Measurements from ENCODE around the gene EFNB2.

The EFNB2 gene

DNA sequence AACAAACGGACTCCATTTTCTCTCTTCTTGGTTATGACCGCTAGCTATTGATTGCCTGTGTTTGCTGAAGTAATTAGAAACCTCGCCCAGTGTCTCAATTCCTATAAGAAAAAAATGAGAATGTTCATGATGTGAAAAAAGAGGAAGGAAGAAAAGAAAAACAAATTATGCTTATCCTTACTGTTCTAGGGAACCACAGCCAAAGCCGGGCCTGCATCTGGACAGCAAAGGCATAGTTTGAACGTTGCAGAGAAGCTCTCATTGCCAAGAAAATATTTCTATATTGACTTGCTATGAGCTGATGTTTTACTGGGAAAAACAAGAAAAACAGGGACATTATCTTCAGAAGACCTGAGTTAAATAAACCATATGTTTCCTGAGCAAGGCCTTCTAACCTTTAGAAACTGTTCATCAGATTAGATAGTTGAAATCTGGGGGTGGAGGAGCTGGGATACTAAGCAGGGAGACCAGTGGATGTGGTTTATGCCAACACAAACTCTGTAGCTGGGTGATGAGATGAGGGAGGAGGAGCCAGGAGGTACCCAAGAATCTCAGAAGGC lies 55.0 kb downstream of the EFNB2 start:
- no peak for DNase-seq

- no peak for DNase-seq
Measured at GRCh38 chr13:106479929-106480328, 55.5 kb downstream of the EFNB2 start.

DNA sequence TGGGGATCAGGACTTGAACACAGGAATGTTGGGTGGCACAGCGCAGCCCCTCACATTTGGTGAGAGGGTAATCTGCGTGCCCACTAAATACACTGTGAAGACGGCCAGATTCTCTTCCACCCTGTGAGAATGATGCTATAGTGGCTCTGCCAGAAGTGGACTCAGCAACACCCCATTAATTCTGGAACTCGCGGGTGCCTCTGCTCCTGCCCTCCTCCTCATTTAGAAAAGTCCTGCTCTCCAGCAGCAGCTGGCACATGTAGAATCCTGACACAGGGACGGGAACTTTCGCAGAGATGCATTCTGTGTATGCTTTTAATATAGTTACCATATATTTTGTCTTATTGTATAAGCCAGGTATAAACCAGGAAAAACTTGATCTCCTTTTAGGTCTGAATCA lies 57.3 kb downstream of the EFNB2 start:
- DNase-seq = no peak

GRCh38 chr13:106477303-106477702 lies 58.2 kb downstream of the EFNB2 start:
- DNase-seq = no peak

- no peak for DNase-seq
Measured at GRCh38 chr13:106475852-106476251, 59.6 kb downstream of the EFNB2 start.

DNA sequence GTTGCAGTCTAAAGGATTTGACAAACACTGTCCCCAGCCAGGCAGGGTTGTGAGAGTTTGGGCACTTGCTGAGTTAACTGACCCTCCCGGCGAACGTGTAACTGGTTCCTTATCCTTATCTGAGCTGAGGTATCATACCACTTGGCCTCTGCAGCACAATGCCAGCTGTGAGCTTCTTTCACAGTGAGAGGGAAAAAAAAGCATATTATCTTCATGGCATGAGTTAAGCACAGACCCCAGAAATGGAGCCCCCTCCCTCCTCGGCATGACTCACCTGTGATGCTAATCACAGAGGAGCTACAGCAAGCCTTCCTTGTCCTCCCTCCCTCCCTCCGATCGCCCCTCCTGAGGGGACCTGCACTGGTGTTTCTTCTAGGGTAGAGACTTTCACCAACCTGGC lies 60.5 kb downstream of the EFNB2 start:
- no peak for DNase-seq

GRCh38 chr13:106473154-106473553 lies 62.3 kb downstream of the EFNB2 start:
- DNase-seq = no peak

- DNase-seq = no peak
Measured at GRCh38 chr13:106472621-106473020, 62.8 kb downstream of the EFNB2 start.

DNA sequence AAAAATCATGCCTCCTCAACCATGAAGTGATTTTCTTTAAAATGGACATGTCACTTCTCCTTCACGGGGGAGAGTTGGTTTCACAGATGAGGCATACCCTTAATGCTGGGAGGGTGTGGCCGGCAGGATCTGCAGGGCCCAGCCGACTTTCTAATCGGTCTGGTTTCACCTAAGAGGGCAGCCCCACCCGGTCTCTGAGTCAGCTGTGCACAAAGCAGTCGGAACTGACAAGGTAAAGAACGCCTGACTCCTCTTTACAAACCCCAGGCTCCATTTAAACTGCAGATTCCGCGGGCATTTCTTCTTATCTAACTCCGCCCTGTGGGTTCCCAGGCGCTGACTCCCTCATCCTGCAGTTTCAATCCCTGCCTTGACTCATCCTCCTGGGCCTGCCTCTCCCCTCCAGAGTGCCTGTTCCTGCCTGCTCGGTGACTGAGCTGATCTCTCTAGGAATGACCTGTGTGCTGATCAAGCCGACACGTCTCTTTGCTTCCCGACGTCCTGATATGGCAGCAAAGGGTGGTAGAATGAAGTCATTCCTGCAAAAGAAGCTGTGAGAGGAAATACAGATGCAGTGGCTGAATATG lies 63.4 kb downstream of the EFNB2 start:
- DNase-seq = no peak

DNA sequence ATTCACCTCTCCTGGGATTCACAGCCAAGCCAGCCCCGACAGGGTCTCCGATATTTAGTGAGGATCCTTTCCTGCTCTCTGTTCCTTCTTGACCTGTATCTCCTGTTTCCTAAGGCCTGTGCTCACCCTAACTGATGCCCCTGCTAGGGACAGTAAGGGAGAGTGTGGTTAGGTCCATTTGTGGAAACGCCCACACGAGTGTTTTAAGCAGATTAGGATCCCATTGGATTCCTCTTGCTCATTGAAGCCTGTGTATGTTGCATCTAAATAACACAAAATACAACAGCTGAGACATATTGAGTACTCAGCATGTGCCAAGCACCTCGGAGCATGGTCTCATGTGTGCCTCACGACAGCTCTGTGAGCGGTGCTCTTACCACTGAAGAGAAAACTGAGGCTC lies 64.9 kb downstream of the EFNB2 start:
- DNase-seq = no peak

DNA sequence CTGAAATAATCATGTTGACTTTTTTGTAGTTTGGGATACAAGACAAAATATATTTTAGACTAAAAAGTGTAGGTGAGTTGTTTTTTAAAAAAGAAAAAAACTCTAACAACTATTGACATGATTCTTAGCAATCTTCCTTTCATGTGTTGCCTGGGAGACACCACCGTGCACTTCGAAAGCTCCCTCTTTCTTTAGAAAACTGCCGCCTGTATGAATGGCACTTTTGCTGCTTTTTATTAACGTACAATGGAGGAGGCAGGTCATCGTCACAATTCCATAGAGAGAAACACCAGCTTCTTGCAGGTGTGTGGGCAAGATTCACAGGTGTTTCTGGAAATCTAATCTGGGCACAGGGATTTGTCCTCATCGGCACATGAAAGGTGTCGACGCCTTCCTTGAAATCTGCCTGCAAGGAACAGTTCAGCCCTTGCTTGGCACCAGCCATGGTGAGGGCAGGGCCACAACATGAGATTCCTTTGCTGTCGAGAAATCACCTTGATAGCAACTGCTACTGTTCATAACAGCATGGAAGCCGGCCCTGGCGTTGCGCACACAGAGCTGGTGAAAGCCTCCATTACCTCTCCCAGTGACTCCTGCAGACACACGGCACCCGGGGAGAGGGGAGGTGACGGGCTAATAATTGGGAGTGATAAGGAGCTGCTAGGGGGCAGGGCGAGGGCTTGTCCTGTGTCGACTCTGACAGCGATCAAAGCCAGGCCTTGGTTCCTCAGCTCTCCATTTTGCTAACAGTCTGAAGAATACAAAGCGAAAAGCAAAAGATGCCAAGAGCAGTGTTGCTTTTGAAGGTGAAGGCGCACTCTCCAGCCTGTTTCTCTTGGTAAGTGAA lies 66.5 kb downstream of the EFNB2 start:
- no peak for DNase-seq

GRCh38 chr13:106468207-106468606 lies 67.3 kb downstream of the EFNB2 start:
- no peak for DNase-seq

DNA sequence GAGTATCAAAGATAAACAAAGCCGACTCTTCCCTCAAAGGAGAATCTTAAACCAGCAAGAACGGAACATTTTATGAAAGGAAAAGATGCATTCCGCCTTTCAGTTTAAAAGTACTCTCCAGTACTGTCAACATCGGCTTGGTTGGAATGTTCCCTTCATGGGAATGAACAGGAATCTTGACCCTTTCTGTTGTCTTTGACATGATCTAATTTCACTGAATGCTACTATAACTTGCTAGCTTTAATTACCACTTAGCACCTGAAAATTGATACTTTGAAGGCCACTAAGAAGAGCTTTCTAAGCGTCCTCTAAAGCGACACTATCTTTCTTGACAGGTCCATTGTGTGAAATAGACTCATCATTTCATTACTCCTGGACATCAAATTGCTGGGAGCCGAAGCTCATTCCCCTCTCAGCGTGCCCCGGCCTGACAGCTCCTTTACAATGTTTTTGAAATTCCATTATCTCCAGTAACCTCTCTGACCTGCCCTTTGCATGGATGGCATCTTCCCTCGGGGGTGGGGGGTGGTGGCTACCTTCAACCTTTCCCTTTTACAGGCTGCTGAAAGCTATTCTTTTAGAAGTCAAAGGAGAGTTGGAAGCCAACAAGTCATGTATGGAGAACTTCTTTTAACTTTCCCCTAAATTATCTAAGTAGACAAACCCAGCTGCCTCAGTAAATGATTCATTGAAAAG lies 67.9 kb downstream of the EFNB2 start:
- no peak for DNase-seq

- DNase-seq = no peak
Measured at GRCh38 chr13:106466691-106467426, 68.6 kb downstream of the EFNB2 start.

DNA sequence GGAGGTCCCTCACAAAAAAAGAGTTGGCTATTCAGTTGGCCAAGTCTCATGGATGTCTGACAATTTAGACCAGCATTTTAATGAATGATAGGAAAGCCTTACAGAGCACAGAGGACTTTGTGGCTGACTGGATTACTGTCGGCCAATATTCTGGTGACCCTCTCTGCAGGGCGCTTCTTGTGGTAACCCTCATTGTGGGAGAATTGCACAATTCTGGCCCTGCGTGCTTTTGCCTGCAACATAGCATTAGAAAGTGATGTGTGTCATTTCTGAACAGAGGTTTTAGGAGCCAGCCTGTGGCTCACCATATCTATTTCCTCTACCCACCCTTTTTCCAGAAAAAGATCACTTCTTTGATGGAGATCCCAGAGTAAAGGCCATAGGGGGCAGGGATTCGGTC lies 71.4 kb downstream of the EFNB2 start:
- no peak for DNase-seq

DNA sequence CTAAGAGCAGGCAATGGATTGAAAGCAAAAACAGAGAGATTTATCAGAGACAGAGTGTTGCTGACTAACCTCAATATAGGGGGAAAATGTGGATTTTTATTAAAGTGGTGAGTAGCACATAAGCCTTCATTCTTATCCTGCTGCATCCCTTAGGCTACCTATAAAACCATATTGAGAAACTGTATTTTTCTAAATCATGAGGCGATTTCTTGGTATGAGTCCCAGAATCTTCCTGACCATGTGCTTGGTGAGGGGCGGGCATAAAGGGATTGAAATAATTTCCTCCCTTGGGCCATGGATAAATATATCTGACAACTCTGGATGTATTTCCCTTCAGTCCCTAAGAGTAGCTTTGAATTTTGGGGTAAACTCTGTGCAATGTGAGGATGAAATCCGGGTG lies 72.8 kb downstream of the EFNB2 start:
- no peak for DNase-seq

DNA sequence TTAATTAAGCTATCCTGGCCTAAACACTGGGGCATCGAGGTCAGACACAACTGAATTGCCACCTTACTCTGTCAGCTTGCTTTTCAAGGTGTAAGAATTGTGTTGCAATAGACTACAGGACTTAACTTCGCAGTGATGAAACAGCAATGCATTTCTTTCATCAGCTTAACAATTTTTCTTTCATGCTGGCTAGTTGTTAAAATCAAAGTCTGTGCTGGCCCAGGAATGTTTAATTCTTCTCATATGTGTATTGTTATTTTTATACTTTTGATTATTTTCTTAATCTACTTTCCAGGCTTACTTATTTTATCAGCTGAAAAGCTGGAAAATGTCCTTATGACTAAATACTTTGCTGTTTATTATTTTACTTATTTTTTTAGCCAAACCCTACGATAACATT lies 79.7 kb downstream of the EFNB2 start:
- DNase-seq = no peak

DNA sequence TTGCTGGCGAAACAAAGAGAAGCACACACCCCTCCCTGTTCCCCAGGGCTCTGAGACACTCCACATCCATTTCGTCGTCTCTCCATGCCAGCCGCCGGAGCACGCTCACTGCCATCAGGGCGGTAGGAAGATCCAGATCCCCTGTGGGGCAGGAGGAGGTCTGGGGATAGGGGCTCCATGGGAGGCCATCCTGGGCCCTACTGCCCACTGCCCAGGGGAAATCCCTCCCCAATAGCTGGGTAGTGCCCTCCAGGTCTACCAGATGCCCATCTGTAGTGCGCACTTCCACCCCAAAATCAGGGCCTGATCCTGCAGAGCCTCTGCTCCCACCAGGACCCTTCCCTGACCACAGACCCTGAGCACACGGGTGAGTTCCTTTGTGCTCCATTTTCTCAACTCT lies 80.3 kb downstream of the EFNB2 start:
- DNase-seq = no peak

GRCh38 chr13:106453101-106453500 lies 82.4 kb downstream of the EFNB2 start:
- DNase-seq = no peak

GRCh38 chr13:106450991-106451390 lies 84.5 kb downstream of the EFNB2 start:
- no peak for DNase-seq

DNA sequence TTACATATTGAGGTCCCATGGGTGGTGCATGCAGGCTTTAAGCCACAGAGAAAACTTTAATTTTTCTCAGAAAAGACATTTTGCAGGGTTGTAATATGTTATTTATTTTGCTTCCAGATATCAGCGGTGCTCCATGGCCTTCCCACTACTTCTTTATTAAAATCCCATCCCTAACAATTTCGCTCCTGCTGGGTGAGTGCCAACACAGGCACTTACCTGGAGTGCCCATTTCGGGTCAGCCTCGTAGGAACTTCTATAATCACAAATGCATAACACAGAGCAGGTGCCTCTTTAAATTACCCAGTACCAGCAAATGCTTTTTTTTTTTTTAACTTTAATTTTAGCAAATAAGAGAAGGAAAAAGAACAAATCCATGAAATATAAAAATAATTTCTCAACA lies 86.4 kb downstream of the EFNB2 start:
- no peak for DNase-seq

- no peak for DNase-seq
Measured at GRCh38 chr13:106445996-106446395, 89.5 kb downstream of the EFNB2 start.

All from KG1 (cell line).